Smooth muscle cell (in vitro differentiated cells): ENCODE measurements around the gene RAP2A. TPM values are rescaled to one million over a fixed set of nuclear protein-coding genes. Genes with fewer than 3 reads are reported as not detected.

Source experiments
- DNase-seq: peaks from one replicate; lab custom pipeline; 2025; ENCODE audit not compliant: unreplicated experiment; lab: John Stamatoyannopoulos, UW
- H2AFZ ChIP-seq: fragments of 200-600 bp; sonication (generic); 2 replicates; pipeline ENCODE4 v1.6.0; 2016; ENCODE audit warnings: antibody characterized with exemption, low read depth, mild to moderate bottlenecking
- H3F3A ChIP-seq: fragments of 200-600 bp; sonication (generic); 2 replicates; pipeline ENCODE4 v1.6.0; 2017; ENCODE audit warnings: antibody characterized with exemption, low read depth
- H3K27ac ChIP-seq: fragments of 200-600 bp; sonication (generic); 2 replicates; pipeline ENCODE4 v1.5.1; 2016; ENCODE audit warnings: low read depth, mild to moderate bottlenecking
- H3K27me3 ChIP-seq: fragments of 200-600 bp; sonication (generic); 2 replicates; pipeline ENCODE4 v1.6.1; 2016; ENCODE audit warnings: low read depth, mild to moderate bottlenecking
- H3K36me3 ChIP-seq: fragments of 200-600 bp; sonication (generic); 2 replicates; pipeline ENCODE4 v1.5.1; 2016; ENCODE audit warnings: low read depth
- H3K4me1 ChIP-seq: fragments of 200-600 bp; sonication (generic); 2 replicates; pipeline ENCODE4 v1.5.1; 2016; ENCODE audit warnings: low read depth
- H3K4me2 ChIP-seq: fragments of 200-600 bp; sonication (generic); 2 replicates; pipeline ENCODE4 v1.6.0; 2016; ENCODE audit warnings: mild to moderate bottlenecking
- H3K4me3 ChIP-seq: fragments of 200-600 bp; sonication (generic); 2 replicates; pipeline ENCODE4 v1.5.1; 2016; ENCODE audit warnings: mild to moderate bottlenecking
- H3K79me2 ChIP-seq: fragments of 200-600 bp; sonication (generic); 2 replicates; pipeline ENCODE4 v1.6.0; 2016; ENCODE audit warnings: low read depth, mild to moderate bottlenecking
- H3K9ac ChIP-seq: fragments of 200-600 bp; sonication (generic); 2 replicates; pipeline ENCODE4 v1.6.0; 2016; ENCODE audit warnings: low read depth
- H3K9me3 ChIP-seq: fragments of 200-600 bp; sonication (generic); replicated peaks from 2 replicates; pipeline ENCODE4 v1.5.1; 2016; ENCODE audit warnings: low read depth
- H4K20me1 ChIP-seq: fragments of 200-600 bp; sonication (generic); 2 replicates; pipeline ENCODE4 v1.6.0; 2016; ENCODE audit warnings: low read depth
- CTCF ChIP-seq: fragments of 200-600 bp; sonication (generic); IDR thresholded peaks from 2 replicates; pipeline ENCODE4 v1.5.1; 2017; ENCODE audit warnings: borderline replicate concordance, mild to moderate bottlenecking, antibody characterized with exemption; ENCODE audit not compliant: insufficient read depth, poor library complexity, severe bottlenecking
- WGBS: methylation state at CpG from one replicate; pipeline ENCODE4 v1.1.7; 2016; ENCODE audit warnings: low lambda C conversion rate; 5-methylcytosine and 5-hydroxymethylcytosine counted together
- polyA plus RNA-seq: library from polyadenylated mRNA; unstranded; fragments of >200 nt; fragmentation: Nextera tagmentation; extraction: Ambion mirVana; gene quantifications from 2 replicates; pipeline ENCODE4 v1.2.1, GENCODE V29; 2016
- total RNA-seq: library from RNA; depleted of rRNA; stranded (reverse); fragments of >200 nt; gene quantifications from 2 replicates; pipeline ENCODE4 v1.2.3, GENCODE V29; 2014

RAP2A gene
- total and polyA plus RNA-seq, 2 experiments from 2014 or later = 8.5 to 24.1 TPM

GRCh38 chr13:97440598-97441170 is 6.7 kb downstream of the RAP2A start:
- H4K20me1 ChIP-seq = peaks cover 78% of the 10 kb centered on the region
- DNase-seq = no peak

GRCh38 chr13:97441368-97441767 is 7.4 kb downstream of the RAP2A start:
- Histone ChIP-seq H3K4me1 (peaks cover 11% of the 10 kb centered on the region), H3K79me2 (peaks cover 95% of the 10 kb centered on the region), H4K20me1 (peaks cover 76% of the 10 kb centered on the region), H3K27me3 (no peaks in the 10 kb centered on the region), H3F3A (no peaks in the 10 kb centered on the region), H3K4me2 (no peak overlapping the region), H3K9me3 (no peaks in the 10 kb centered on the region), H3K4me3 (no peak overlapping the region), H3K36me3 (no peaks in the 10 kb centered on the region), H2AFZ (no peak overlapping the region), H3K9ac (no peak overlapping the region), H3K27ac (no peak overlapping the region)
- TF ChIP-seq CTCF = no peak
- no peak for DNase-seq

More at GRCh38 chr13:97440598-97441170, 6.7 kb downstream of the RAP2A start:
- Histone ChIP-seq H3K27ac (no peak overlapping the region), H3K9ac (no peak overlapping the region), H2AFZ (no peak overlapping the region), H3F3A (no peaks in the 10 kb centered on the region), H3K36me3 (no peaks in the 10 kb centered on the region), H3K27me3 (no peaks in the 10 kb centered on the region), H3K9me3 (no peaks in the 10 kb centered on the region), H3K4me2 (no peak overlapping the region), H3K4me3 (no peak overlapping the region), H3K79me2 (peaks cover 96% of the 10 kb centered on the region), H3K4me1 (peaks cover 18% of the 10 kb centered on the region)
- no peak for TF ChIP-seq CTCF
- WGBS = 92% methylated on average over 2 of the region's 2 CpGs

- no peak overlapping the region for H2AFZ ChIP-seq
- no peak for DNase-seq
- H3K4me2 ChIP-seq = no peak overlapping the region
- no peak overlapping the region for H3K4me3 ChIP-seq
- H3K9me3 ChIP-seq = no peaks in the 10 kb centered on the region
- no peak for TF ChIP-seq CTCF
- peak overlapping the region; percentile 9 for H3K27ac ChIP-seq
- H3K27me3 ChIP-seq = no peaks in the 10 kb centered on the region
- H3K79me2 ChIP-seq = peaks cover 92% of the 10 kb centered on the region
- H3K9ac ChIP-seq = no peak overlapping the region
- peaks cover 76% of the 10 kb centered on the region for H4K20me1 ChIP-seq
- H3K36me3 ChIP-seq = no peaks in the 10 kb centered on the region
- H3F3A ChIP-seq = no peaks in the 10 kb centered on the region
- H3K4me1 ChIP-seq = no peaks in the 10 kb centered on the region
Measured at GRCh38 chr13:97445522-97446187, 11.7 kb downstream of the RAP2A start.

- no peak for DNase-seq
- Histone ChIP-seq H3K4me1 (no peaks in the 10 kb centered on the region), H4K20me1 (peaks cover 76% of the 10 kb centered on the region), H3K9me3 (no peaks in the 10 kb centered on the region), H3F3A (no peaks in the 10 kb centered on the region), H3K36me3 (no peaks in the 10 kb centered on the region), H3K79me2 (peaks cover 91% of the 10 kb centered on the region), H3K27ac (no peak overlapping the region), H3K4me2 (no peak overlapping the region), H2AFZ (no peak overlapping the region), H3K27me3 (no peaks in the 10 kb centered on the region), H3K9ac (no peak overlapping the region), H3K4me3 (no peak overlapping the region)
- 37% methylated on average over 5 of the region's 5 CpGs for WGBS
- TF ChIP-seq CTCF = no peak
Measured at GRCh38 chr13:97446448-97446847, 12.5 kb downstream of the RAP2A start.
